Stomach (tissue), 4 donors: ENCODE results near the gene RWDD4.

Source experiments
- EP300 ChIP-seq: sonication (generic); formaldehyde crosslinking; IDR thresholded peaks from one replicate; pipeline ENCODE4 v1.6.1; 2017; ENCODE audit warnings: antibody characterized with exemption
- POLR2A ChIP-seq, 4 donors: fragments of 450-650 bp; IDR thresholded peaks; one replicate each; pipeline ENCODE4 v1.6.1; 2016; ENCODE audit warnings: antibody characterized with exemption in 4 of 4, control low read depth in 2 of 4, mild to moderate bottlenecking in 1 of 4, moderate library complexity in 1 of 4
- POLR2AphosphoS5 ChIP-seq, 3 donors: sonication (generic); formaldehyde crosslinking; IDR thresholded peaks; one replicate each; pipeline ENCODE4 v1.6.1; 2016; ENCODE audit warnings: antibody characterized with exemption in 3 of 3
- TF ChIP-seq, protein P1 (sequence below), 7 experiments: fragments of 450-650 bp in 4 of 7; fragments of 200-600 bp in 3 of 7; sonication (generic) in 3 of 7; IDR thresholded peaks; one replicate each; pipeline ENCODE4 v1.5.1; 2016 to 2019; ENCODE audit warnings: antibody characterized with exemption in 7 of 7, control low read depth in 2 of 7, mild to moderate bottlenecking in 1 of 7

DNA sequence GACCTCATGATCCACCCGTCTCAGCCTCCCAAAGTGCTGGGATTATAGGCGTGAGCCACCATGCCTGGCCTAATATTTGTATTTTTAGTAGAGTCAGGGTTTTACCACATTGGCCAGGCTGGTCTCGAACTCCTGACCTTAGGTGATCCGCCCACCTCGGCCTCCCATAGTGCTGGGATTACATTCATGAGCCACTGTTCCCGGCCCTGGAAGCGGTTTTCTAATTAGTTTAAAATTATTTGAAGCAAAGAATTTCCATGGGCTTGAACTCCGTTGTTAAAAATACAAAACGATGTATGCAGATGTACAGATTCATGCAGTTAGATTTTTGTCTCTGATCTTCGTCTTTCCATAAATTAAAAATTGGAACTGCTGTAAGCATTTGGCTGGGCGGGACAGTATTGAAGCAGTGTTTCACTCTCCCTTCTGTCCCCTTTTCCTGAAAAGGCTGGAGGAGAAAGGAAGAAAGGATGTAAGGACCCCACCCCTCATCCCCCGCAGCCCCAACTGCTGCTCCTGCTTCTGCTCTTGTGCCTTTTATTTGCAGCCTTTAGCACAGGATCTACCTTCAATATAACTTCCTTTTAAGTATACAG is 12.1 kb upstream of the RWDD4 start:
- TF ChIP-seq, protein P1, sequence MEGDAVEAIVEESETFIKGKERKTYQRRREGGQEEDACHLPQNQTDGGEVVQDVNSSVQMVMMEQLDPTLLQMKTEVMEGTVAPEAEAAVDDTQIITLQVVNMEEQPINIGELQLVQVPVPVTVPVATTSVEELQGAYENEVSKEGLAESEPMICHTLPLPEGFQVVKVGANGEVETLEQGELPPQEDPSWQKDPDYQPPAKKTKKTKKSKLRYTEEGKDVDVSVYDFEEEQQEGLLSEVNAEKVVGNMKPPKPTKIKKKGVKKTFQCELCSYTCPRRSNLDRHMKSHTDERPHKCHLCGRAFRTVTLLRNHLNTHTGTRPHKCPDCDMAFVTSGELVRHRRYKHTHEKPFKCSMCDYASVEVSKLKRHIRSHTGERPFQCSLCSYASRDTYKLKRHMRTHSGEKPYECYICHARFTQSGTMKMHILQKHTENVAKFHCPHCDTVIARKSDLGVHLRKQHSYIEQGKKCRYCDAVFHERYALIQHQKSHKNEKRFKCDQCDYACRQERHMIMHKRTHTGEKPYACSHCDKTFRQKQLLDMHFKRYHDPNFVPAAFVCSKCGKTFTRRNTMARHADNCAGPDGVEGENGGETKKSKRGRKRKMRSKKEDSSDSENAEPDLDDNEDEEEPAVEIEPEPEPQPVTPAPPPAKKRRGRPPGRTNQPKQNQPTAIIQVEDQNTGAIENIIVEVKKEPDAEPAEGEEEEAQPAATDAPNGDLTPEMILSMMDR (IDR thresholded peaks at IDR 0.05), result no peak
- no peak for TF ChIP-seq POLR2AphosphoS5 (IDR thresholded peaks at IDR 0.05)
- no peak for TF ChIP-seq EP300
- TF ChIP-seq POLR2A (IDR thresholded peaks at IDR 0.05), result no peak
